SK-N-SH treated with all-trans-retinoic acid at 6 μM for 48 hours (cell line): ENCODE data around the gene VOPP1.
A peak's percentile ranks its signal among the peaks of the same experiment; 100 is the strongest.

ENCODE experiments used
- ATAC-seq: fragments of 200-7000 bp; cut with Tn5 transposase; 3 replicates; pipeline ENCODE4 v1.9.1; 2020; ENCODE audit warnings: mild to moderate bottlenecking, moderate library complexity
- BACH2 ChIP-seq: fragments of 250-450 bp; sonication (Bioruptor Pico); IDR thresholded peaks from 2 replicates; pipeline ENCODE4 v1.9.0; 2021; ENCODE audit warnings: mild to moderate bottlenecking, borderline replicate concordance
- CSDC2 ChIP-seq: fragments of 250-450 bp; sonication (Bioruptor Pico); IDR thresholded peaks from 2 replicates; pipeline ENCODE4 v1.5.0; 2020; ENCODE audit warnings: mild to moderate bottlenecking, moderate library complexity
- ESRRG ChIP-seq: fragments of 250-450 bp; sonication (Bioruptor Pico); IDR thresholded peaks from 2 replicates; pipeline ENCODE4 v1.6.1; 2021; ENCODE audit warnings: mild to moderate bottlenecking
- ISL1 ChIP-seq: fragments of 250-450 bp; sonication (Bioruptor Pico); IDR thresholded peaks from 2 replicates; pipeline ENCODE4 v2.1.2; 2022; ENCODE audit warnings: mild to moderate bottlenecking, moderate library complexity
- PPARA ChIP-seq: fragments of 250-450 bp; sonication (Bioruptor Pico); IDR thresholded peaks from 2 replicates; pipeline ENCODE4 v1.5.0; 2020; ENCODE audit warnings: mild to moderate bottlenecking, borderline replicate concordance
- RARB ChIP-seq: fragments of 250-450 bp; sonication (Bioruptor Pico); IDR thresholded peaks from 2 replicates; pipeline ENCODE4 v1.8.0; 2021; ENCODE audit warnings: mild to moderate bottlenecking, moderate library complexity
- SNAI2 ChIP-seq: fragments of 250-450 bp; sonication (Bioruptor Pico); IDR thresholded peaks from 2 replicates; pipeline ENCODE4 v1.5.0; 2020; ENCODE audit warnings: mild to moderate bottlenecking, moderate library complexity
- TCF4 ChIP-seq: fragments of 250-450 bp; sonication (Bioruptor Pico); IDR thresholded peaks from 2 replicates; pipeline ENCODE4 v1.8.0; 2021; ENCODE audit warnings: mild to moderate bottlenecking, moderate library complexity, borderline replicate concordance
- TOX ChIP-seq: fragments of 250-450 bp; sonication (Bioruptor Pico); IDR thresholded peaks from 2 replicates; pipeline ENCODE4 v1.8.0; 2021; ENCODE audit warnings: mild to moderate bottlenecking, moderate library complexity, borderline replicate concordance
- TSHZ2 ChIP-seq: fragments of 250-450 bp; sonication (Bioruptor Pico); IDR thresholded peaks from 2 replicates; pipeline ENCODE4 v1.5.0; 2020; ENCODE audit warnings: mild to moderate bottlenecking, moderate library complexity
- ZC3H10 ChIP-seq: fragments of 250-450 bp; sonication (Bioruptor Pico); IDR thresholded peaks from 2 replicates; pipeline ENCODE4 v1.5.1; 2021; ENCODE audit warnings: mild to moderate bottlenecking, moderate library complexity
- ZFP3 ChIP-seq: fragments of 250-450 bp; sonication (Bioruptor Pico); IDR thresholded peaks from 2 replicates; pipeline ENCODE4 v1.5.0; 2020; ENCODE audit warnings: mild to moderate bottlenecking, moderate library complexity
- ZFP30 ChIP-seq: fragments of 450-650 bp; formaldehyde crosslinking; IDR thresholded peaks from 2 replicates; pipeline ENCODE4 v1.5.0; 2022; ENCODE audit warnings: mild to moderate bottlenecking, moderate library complexity
- ZNF70 ChIP-seq: fragments of 450-650 bp; formaldehyde crosslinking; IDR thresholded peaks from 2 replicates; pipeline ENCODE4 v1.5.0; 2020; ENCODE audit warnings: mild to moderate bottlenecking, moderate library complexity
- ZNF8 ChIP-seq: fragments of 450-650 bp; formaldehyde crosslinking; IDR thresholded peaks from 2 replicates; pipeline ENCODE4 v1.5.0; 2020; ENCODE audit warnings: mild to moderate bottlenecking, moderate library complexity
- TF ChIP-seq, protein P1 (sequence below): fragments of 250-450 bp; sonication (Bioruptor Pico); IDR thresholded peaks from 2 replicates; pipeline ENCODE4 v1.8.0; 2020; ENCODE audit warnings: mild to moderate bottlenecking, moderate library complexity, borderline replicate concordance
- TF ChIP-seq, protein P2 (sequence below): fragments of 250-450 bp; sonication (Bioruptor Pico); IDR thresholded peaks from 2 replicates; pipeline ENCODE4 v1.8.0; 2021; ENCODE audit warnings: low read depth, mild to moderate bottlenecking, moderate library complexity, borderline replicate concordance
- TF ChIP-seq, protein P3 (sequence below): fragments of 250-450 bp; sonication (Bioruptor Pico); IDR thresholded peaks from 2 replicates; pipeline ENCODE4 v1.5.1; 2020; ENCODE audit warnings: low read depth, mild to moderate bottlenecking, moderate library complexity

Gene VOPP1

GRCh38 chr7:55441002-55441401, 131.3 kb downstream of the VOPP1 start:
- no peak for TF ChIP-seq ZC3H10 (CRISPR knock-in tag)
- TF ChIP-seq, protein P1, sequence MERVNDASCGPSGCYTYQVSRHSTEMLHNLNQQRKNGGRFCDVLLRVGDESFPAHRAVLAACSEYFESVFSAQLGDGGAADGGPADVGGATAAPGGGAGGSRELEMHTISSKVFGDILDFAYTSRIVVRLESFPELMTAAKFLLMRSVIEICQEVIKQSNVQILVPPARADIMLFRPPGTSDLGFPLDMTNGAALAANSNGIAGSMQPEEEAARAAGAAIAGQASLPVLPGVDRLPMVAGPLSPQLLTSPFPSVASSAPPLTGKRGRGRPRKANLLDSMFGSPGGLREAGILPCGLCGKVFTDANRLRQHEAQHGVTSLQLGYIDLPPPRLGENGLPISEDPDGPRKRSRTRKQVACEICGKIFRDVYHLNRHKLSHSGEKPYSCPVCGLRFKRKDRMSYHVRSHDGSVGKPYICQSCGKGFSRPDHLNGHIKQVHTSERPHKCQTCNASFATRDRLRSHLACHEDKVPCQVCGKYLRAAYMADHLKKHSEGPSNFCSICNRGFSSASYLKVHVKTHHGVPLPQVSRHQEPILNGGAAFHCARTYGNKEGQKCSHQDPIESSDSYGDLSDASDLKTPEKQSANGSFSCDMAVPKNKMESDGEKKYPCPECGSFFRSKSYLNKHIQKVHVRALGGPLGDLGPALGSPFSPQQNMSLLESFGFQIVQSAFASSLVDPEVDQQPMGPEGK (CRISPR knock-in tag), result no peak
- TF ChIP-seq TCF4 (CRISPR knock-in tag), result no peak
- TF ChIP-seq ZFP30, result no peak
- no peak for TF ChIP-seq ESRRG
- no peak for TF ChIP-seq TSHZ2 (CRISPR knock-in tag)
- no peak for TF ChIP-seq TOX (CRISPR knock-in tag)
- no peak for TF ChIP-seq ZNF8
- TF ChIP-seq, protein P2, sequence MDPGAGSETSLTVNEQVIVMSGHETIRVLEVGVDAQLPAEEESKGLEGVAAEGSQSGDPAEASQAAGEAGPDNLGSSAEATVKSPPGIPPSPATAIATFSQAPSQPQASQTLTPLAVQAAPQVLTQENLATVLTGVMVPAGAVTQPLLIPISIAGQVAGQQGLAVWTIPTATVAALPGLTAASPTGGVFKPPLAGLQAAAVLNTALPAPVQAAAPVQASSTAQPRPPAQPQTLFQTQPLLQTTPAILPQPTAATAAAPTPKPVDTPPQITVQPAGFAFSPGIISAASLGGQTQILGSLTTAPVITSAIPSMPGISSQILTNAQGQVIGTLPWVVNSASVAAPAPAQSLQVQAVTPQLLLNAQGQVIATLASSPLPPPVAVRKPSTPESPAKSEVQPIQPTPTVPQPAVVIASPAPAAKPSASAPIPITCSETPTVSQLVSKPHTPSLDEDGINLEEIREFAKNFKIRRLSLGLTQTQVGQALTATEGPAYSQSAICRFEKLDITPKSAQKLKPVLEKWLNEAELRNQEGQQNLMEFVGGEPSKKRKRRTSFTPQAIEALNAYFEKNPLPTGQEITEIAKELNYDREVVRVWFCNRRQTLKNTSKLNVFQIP, result no peak
- ATAC-seq, result no peak

GRCh38 chr7:55440040-55440690, 132.1 kb downstream of the VOPP1 start:
- ATAC-seq, result peak; percentile 2; the same call in 1 of the 3 replicates
- TF ChIP-seq CSDC2, result no peak
- TF ChIP-seq TSHZ2 (CRISPR knock-in tag), result no peak
- no peak for TF ChIP-seq PPARA

GRCh38 chr7:55439627-55440026, 132.7 kb downstream of the VOPP1 start:
- ATAC-seq, result peak; percentile 55
- no peak for TF ChIP-seq TCF4 (CRISPR knock-in tag)
- no peak for TF ChIP-seq TOX (CRISPR knock-in tag)
- no peak for TF ChIP-seq ZNF8
- no peak for TF ChIP-seq ZNF70
- no peak for TF ChIP-seq ZC3H10 (CRISPR knock-in tag)

DNA sequence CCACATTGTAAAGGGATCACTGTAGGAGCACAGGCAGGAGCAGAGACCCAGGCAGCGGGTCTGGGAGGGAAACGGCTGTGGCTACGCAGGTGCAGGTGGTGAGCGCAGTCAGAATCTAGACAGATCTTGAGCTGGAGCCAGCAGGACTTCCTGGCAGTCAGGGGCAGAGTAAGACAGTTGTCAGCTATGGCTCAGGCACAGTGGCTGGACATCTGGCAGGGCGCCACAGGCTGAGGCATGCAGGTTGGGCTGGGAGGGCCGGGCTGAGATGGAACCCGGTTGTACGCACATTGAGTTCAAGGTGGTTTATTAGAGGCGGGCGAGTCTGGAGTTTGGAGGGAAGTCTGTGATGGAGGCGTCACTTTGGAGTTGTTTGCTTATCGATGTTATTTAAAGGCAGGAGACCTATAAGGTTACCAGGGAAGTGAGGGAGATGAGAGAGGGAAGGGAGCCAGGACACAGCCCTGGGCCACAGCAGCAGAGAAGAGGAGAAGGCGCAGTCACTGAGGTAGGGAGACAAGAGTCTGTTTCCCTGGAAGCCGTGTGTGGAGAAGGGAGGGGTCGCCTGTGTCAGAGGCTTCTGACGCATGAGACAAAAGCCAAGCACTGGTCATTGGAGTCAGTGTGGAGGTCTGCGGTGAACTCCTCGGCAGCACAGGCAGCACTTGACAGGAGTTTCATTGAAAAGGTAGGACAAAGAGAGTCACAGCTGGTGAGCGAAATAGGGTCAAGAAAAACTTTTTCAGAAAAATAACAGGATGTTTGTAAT, 133.4 kb downstream of the VOPP1 start:
- peak; percentile 53 for ATAC-seq
- no peak for TF ChIP-seq ZC3H10 (CRISPR knock-in tag)
- TF ChIP-seq SNAI2, result no peak
- TF ChIP-seq ZFP30, result no peak
- TF ChIP-seq ZNF70, result no peak
- no peak for TF ChIP-seq TCF4 (CRISPR knock-in tag)
- no peak for TF ChIP-seq ISL1
- TF ChIP-seq ZNF8, result no peak
- TF ChIP-seq, protein P1 (CRISPR knock-in tag), result no peak
- TF ChIP-seq, protein P2, result no peak
- TF ChIP-seq PPARA, result no peak
- TF ChIP-seq RARB (CRISPR knock-in tag), result no peak
- TF ChIP-seq BACH2 (CRISPR knock-in tag), result no peak
- no peak for TF ChIP-seq ZFP3 (CRISPR knock-in tag)
- TF ChIP-seq ESRRG, result no peak
- TF ChIP-seq, protein P3, sequence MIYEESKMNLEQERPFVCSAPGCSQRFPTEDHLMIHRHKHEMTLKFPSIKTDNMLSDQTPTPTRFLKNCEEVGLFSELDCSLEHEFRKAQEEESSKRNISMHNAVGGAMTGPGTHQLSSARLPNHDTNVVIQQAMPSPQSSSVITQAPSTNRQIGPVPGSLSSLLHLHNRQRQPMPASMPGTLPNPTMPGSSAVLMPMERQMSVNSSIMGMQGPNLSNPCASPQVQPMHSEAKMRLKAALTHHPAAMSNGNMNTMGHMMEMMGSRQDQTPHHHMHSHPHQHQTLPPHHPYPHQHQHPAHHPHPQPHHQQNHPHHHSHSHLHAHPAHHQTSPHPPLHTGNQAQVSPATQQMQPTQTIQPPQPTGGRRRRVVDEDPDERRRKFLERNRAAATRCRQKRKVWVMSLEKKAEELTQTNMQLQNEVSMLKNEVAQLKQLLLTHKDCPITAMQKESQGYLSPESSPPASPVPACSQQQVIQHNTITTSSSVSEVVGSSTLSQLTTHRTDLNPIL, result no peak
